ENCODE data around the gene PTPRH. TPM values are rescaled to one million over a fixed set of nuclear protein-coding genes. Genes with fewer than 3 reads are reported as not detected.
A peak's percentile ranks its signal among the peaks of the same experiment; 100 is the strongest.

The PTPRH gene
- total and polyA plus RNA-seq, 9 of the 15 experiments (the other 6 are each of a cell fraction or from before 2014, with no cell fraction given): 0.87 to 34.3 (median 22.7) TPM

DNA sequence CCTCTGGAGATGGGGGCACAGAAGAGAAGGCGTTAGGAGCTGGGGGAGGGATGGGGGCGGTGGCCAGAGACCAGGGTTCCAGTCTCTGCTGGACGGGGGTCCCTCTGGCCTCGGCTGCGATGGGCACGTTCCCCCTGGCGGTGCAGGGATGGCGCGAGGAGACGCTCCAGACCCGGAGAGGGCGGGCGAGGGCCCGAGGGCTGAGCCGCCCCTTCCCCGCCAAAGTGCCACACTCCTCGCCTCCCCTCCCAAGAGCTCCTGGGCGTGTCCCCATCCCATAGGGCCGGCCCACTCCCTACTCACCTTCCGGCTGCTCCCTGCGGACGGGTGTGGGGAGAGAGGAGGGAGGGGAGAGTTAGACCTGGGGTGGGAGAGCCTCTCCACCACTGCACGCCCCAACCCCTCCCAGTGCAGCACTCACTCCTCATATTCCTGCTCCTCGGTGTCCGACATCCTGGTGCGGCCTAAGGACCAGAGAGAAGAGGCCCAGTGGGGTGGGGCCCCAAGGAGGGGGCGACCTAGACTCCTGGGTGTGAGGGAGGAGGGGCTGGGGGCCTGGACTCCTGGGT, 62.5 kb downstream of the PTPRH start (continued):
- TF ChIP-seq, protein P1, sequence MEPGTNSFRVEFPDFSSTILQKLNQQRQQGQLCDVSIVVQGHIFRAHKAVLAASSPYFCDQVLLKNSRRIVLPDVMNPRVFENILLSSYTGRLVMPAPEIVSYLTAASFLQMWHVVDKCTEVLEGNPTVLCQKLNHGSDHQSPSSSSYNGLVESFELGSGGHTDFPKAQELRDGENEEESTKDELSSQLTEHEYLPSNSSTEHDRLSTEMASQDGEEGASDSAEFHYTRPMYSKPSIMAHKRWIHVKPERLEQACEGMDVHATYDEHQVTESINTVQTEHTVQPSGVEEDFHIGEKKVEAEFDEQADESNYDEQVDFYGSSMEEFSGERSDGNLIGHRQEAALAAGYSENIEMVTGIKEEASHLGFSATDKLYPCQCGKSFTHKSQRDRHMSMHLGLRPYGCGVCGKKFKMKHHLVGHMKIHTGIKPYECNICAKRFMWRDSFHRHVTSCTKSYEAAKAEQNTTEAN (CRISPR knock-in tag; IDR thresholded peaks at IDR 0.05): no peak
- TF ChIP-seq TRIM25 (IDR thresholded peaks at IDR 0.05; ENCODE audit: borderline replicate concordance): no peak
- TF ChIP-seq ZNF785 (CRISPR knock-in tag; IDR thresholded peaks at IDR 0.05): no peak
- TF ChIP-seq ZNF121 (CRISPR knock-in tag; conservative IDR thresholded peaks at IDR 0.05): no peak
- TF ChIP-seq ZNF586 (CRISPR knock-in tag; conservative IDR thresholded peaks at IDR 0.05): no peak
- TF ChIP-seq MAZ (CRISPR knock-in tag; conservative IDR thresholded peaks at IDR 0.05 in 1 of 2, IDR thresholded peaks at IDR 0.05 in 1 of 2): peak; percentile 69 to 95
- TF ChIP-seq RBFOX2 (IDR thresholded peaks at IDR 0.05; ENCODE audit: low read depth, low read length): peak; percentile 76
- no peak for TF ChIP-seq ZZZ3 (IDR thresholded peaks at IDR 0.05)
- no peak for TF ChIP-seq MCM3 (IDR thresholded peaks at IDR 0.05)
- TF ChIP-seq ZNF133 (CRISPR knock-in tag; IDR thresholded peaks at IDR 0.05): no peak
- TF ChIP-seq RAD51 (IDR thresholded peaks at IDR 0.05; ENCODE audit: borderline replicate concordance, low read depth): no peak
- no peak for TF ChIP-seq RB1 (IDR thresholded peaks at IDR 0.05; ENCODE audit: low read depth)
- TF ChIP-seq, protein P2, sequence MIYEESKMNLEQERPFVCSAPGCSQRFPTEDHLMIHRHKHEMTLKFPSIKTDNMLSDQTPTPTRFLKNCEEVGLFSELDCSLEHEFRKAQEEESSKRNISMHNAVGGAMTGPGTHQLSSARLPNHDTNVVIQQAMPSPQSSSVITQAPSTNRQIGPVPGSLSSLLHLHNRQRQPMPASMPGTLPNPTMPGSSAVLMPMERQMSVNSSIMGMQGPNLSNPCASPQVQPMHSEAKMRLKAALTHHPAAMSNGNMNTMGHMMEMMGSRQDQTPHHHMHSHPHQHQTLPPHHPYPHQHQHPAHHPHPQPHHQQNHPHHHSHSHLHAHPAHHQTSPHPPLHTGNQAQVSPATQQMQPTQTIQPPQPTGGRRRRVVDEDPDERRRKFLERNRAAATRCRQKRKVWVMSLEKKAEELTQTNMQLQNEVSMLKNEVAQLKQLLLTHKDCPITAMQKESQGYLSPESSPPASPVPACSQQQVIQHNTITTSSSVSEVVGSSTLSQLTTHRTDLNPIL (CRISPR knock-in tag; IDR thresholded peaks at IDR 0.05): no peak
- TF ChIP-seq PHF21A (IDR thresholded peaks at IDR 0.05; ENCODE audit: borderline replicate concordance, low read depth): 0 out of 2 replicates have a peak, but pooled peaks have one; percentile 10
- TF ChIP-seq ZFX (CRISPR knock-in tag; IDR thresholded peaks at IDR 0.05): peak; percentile 46; the same call in 1 of the 2 replicates
- no peak for TF ChIP-seq ZNF431 (CRISPR knock-in tag; IDR thresholded peaks at IDR 0.05)
- peak; percentile 49 for TF ChIP-seq TBP (optimal IDR thresholded peaks at IDR 0.05; ENCODE audit: low read depth, low read length)
- no peak for TF ChIP-seq HSF4 (CRISPR knock-in tag; IDR thresholded peaks at IDR 0.05; ENCODE audit: borderline replicate concordance)
- TF ChIP-seq XRCC4 (IDR thresholded peaks at IDR 0.05; ENCODE audit: extremely low read depth, insufficient read depth, insufficient read length): no peak
- TF ChIP-seq, protein P3, sequence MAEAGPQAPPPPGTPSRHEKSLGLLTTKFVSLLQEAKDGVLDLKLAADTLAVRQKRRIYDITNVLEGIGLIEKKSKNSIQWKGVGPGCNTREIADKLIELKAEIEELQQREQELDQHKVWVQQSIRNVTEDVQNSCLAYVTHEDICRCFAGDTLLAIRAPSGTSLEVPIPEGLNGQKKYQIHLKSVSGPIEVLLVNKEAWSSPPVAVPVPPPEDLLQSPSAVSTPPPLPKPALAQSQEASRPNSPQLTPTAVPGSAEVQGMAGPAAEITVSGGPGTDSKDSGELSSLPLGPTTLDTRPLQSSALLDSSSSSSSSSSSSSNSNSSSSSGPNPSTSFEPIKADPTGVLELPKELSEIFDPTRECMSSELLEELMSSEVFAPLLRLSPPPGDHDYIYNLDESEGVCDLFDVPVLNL (CRISPR knock-in tag; IDR thresholded peaks at IDR 0.05; ENCODE audit: low read depth): no peak
- no peak for TF ChIP-seq STAT5A (IDR thresholded peaks at IDR 0.05; ENCODE audit: borderline replicate concordance, low read length)
- no peak for TF ChIP-seq ARID3A (IDR thresholded peaks at IDR 0.05; ENCODE audit: borderline replicate concordance, low read depth, low read length)
- no peak for TF ChIP-seq ZNF695 (CRISPR knock-in tag; IDR thresholded peaks at IDR 0.05)

All from K562 (cell line).